Naive thymus-derived CD4-positive, alpha-beta T cell (primary cell): ENCODE results near the gene PHACTR1. TPM values are rescaled to one million over a fixed set of nuclear protein-coding genes. Genes with fewer than 3 reads are reported as not detected.
"Not testable (repeated sequence)": the region's sequence is repeated elsewhere in the genome, so short reads cannot be mapped to it uniquely, and the experiment has no call there.

Experiments
- ATAC-seq: fragments of 150-1000 bp; cut with Tn5 transposase; 2 replicates; pipeline ENCODE4 v1.10.0; 2021; ENCODE audit warnings: mild to moderate bottlenecking, moderate library complexity
- CTCF ChIA-PET: fragments of 350-600 bp; sonication (Branson Sonifier 250); formaldehyde crosslinking; loops from one replicate; lab custom pipeline; 2021; ENCODE audit warnings: antibody characterized with exemption; lab: Charles Lee
- POLR2A ChIA-PET: fragments of 350-600 bp; sonication (Branson Sonifier 250); formaldehyde crosslinking; loops from one replicate; lab custom pipeline; 2021; ENCODE audit warnings: antibody characterized with exemption, inconsistent platforms; lab: Charles Lee
- DNase-seq, 9 donors: peaks; one replicate each; pipeline versions ENCODE4 v3.0.0 to v3.0.0-alpha.2; 2020 to 2022; ENCODE audit warnings: mixed read lengths in 1 of 9
- H3K27ac ChIP-seq: one replicate; pipeline ENCODE4 v1.7.0; 2013; ENCODE audit warnings: mild to moderate bottlenecking, low read depth, low read length, moderate library complexity
- H3K27me3 ChIP-seq, 2 donors: one replicate each; pipeline ENCODE4 v1.7.0; 2013; ENCODE audit warnings: low read length in 2 of 2, mild to moderate bottlenecking in 2 of 2, moderate library complexity in 2 of 2; ENCODE audit not compliant: control insufficient read depth in 2 of 2, insufficient read depth in 2 of 2
- H3K36me3 ChIP-seq, 3 experiments: 1 replicate in 2 of 3; 2 replicates in 1 of 3; pipeline ENCODE4 v1.7.0; 2013; ENCODE audit warnings: low read length in 3 of 3, mild to moderate bottlenecking in 3 of 3, moderate library complexity in 1 of 3; ENCODE audit not compliant: insufficient read depth in 3 of 3, control insufficient read depth in 2 of 3
- H3K4me1 ChIP-seq, 2 donors: one replicate each; pipeline ENCODE4 v1.7.0; 2013; ENCODE audit warnings: low read length in 2 of 2, mild to moderate bottlenecking in 2 of 2, moderate library complexity in 1 of 2; ENCODE audit not compliant: control insufficient read depth in 2 of 2, insufficient read depth in 2 of 2
- H3K4me3 ChIP-seq: 2 replicates; pipeline ENCODE4 v1.7.0; 2013; ENCODE audit warnings: mild to moderate bottlenecking, low read length
- H3K9me3 ChIP-seq, 3 experiments: 1 replicate in 2 of 3; 2 replicates in 1 of 3; pipeline ENCODE4 v1.7.0; 2013; ENCODE audit warnings: low read length in 3 of 3; ENCODE audit not compliant: control insufficient read depth in 2 of 3
- H3K27ac Mint-ChIP-seq, 9 donors: one replicate each; pipeline ENCODE4 v1.8.0; 2020 to 2022; ENCODE audit warnings: mixed read lengths in 9 of 9, mild to moderate bottlenecking in 8 of 9, moderate library complexity in 5 of 9, inconsistent platforms in 2 of 9
- H3K27me3 Mint-ChIP-seq, 5 donors: one replicate each; pipeline ENCODE4 v1.8.0; 2021 to 2022; ENCODE audit warnings: mixed read lengths in 5 of 5, mild to moderate bottlenecking in 1 of 5
- H3K36me3 Mint-ChIP-seq, 5 donors: one replicate each; pipeline ENCODE4 v1.8.0; 2020 to 2022; ENCODE audit warnings: mixed read lengths in 5 of 5, mild to moderate bottlenecking in 3 of 5, inconsistent platforms in 1 of 5
- H3K4me1 Mint-ChIP-seq, 7 donors: one replicate each; pipeline ENCODE4 v1.8.0; 2020 to 2022; ENCODE audit warnings: mixed read lengths in 7 of 7, mild to moderate bottlenecking in 3 of 7, inconsistent platforms in 1 of 7
- H3K4me3 Mint-ChIP-seq, 10 donors: one replicate each; pipeline ENCODE4 v1.8.0; 2020 to 2022; ENCODE audit warnings: mild to moderate bottlenecking in 10 of 10, mixed read lengths in 10 of 10, moderate library complexity in 6 of 10, inconsistent platforms in 2 of 10
- H3K9me3 Mint-ChIP-seq, 11 donors: one replicate each; pipeline ENCODE4 v1.8.0; 2020 to 2022; ENCODE audit warnings: mixed read lengths in 11 of 11, mild to moderate bottlenecking in 4 of 11, inconsistent platforms in 1 of 11, moderate library complexity in 1 of 11
- intact Hi-C, 2 donors: fragments of 100-400 bp; cut with micrococcal nuclease; formaldehyde crosslinking; loops; one replicate each; pipeline ENCODE4 v1.15.1; 2023
- polyA plus RNA-seq, 2 donors: library from polyadenylated mRNA; unstranded; fragments of 300-500 nt; fragmentation: Illumina TruSeq; gene quantifications; one replicate each; pipeline ENCODE4 v1.2.3, GENCODE V29; 2021
- total RNA-seq, 6 experiments: library from RNA in 5 of 6; stranded (reverse) in 5 of 6; gene quantifications; 1 replicate in 5 of 6; 2 replicates in 1 of 6; pipeline ENCODE4 v1.2.3 and lab custom pipeline; 2021 to 2026

PHACTR1 gene
- total and polyA plus RNA-seq, 7 experiments from 2014 or later, result 0.18 to 43.1 (median 0.62) TPM

DNA sequence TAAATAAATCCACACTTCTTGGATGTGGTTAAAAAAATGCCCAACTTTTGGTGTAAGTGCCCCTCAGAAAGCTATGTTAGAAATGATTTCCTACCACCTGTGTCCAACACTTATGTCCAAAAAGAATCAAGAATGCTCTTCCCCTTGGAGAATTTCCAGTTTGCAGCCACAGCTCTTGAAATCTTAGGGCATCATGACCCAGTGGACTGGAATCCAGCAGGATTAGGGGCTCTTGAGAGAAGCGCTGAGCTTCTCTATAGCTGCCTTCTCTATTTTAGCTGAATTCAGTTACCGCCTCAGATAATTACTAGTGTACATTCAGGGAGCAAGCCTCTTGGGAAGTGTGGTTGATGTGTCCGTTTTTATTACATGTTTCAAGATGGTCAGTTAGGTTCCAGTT lies 2.5 kb downstream of the PHACTR1 start:
- peaks cover 0 to 27% (median 5%) of the 10 kb centered on the region in 5 donors for H3K27me3 Mint-ChIP-seq
- ChIA-PET CTCF (no interaction called here), POLR2A (no interaction called here)
- no peak for ATAC-seq
- H3K36me3 Mint-ChIP-seq, result peaks cover 0 to 3% (median 0%) of the 10 kb centered on the region in 5 donors
- H3K9me3 Mint-ChIP-seq, result peaks cover 0 to 6% (median 0%) of the 10 kb centered on the region in 11 donors
- intact Hi-C loops, result no loop called here
- H3K27ac Mint-ChIP-seq, result no peak overlapping the region
- no peaks in the 10 kb centered on the region for H3K36me3 ChIP-seq
- H3K4me1 ChIP-seq, result no peaks in the 10 kb centered on the region
- H3K4me3 ChIP-seq, result no peak overlapping the region
- no peak overlapping the region for H3K4me3 Mint-ChIP-seq
- H3K9me3 ChIP-seq, result no peaks in the 10 kb centered on the region
- H3K27me3 ChIP-seq, result no peaks in the 10 kb centered on the region
- DNase-seq, result no peak
- H3K4me1 Mint-ChIP-seq, result no peaks in the 10 kb centered on the region
- no peak overlapping the region for H3K27ac ChIP-seq

DNA sequence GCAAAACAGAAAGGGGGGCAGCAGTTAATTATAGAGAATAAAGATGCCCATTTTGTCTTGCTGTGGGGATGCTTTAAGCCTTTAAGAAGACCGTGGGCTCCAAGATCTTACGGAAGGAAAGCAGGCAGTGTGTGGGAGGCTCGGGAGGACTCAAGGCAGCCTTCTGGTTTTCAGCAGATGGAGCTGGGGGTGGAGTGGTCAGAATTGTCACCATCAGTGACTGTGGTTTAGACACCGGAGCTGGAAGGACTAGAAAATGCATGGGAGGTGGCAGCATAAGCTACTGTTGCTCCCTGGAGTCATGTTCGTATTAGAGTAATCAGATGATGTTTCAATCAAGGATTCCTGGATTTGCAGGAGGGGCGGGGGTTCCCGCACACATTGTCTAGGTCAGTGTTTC lies 3.7 kb downstream of the PHACTR1 start:
- Mint-ChIP-seq H3K4me1 (no peaks in the 10 kb centered on the region), H3K27ac (no peak overlapping the region), H3K27me3 (peaks cover 0 to 27% (median 3%) of the 10 kb centered on the region in 5 donors), H3K9me3 (peaks cover 0 to 5% (median 0%) of the 10 kb centered on the region in 11 donors), H3K36me3 (peaks cover 0 to 3% (median 0%) of the 10 kb centered on the region in 5 donors), H3K4me3 (no peak overlapping the region)
- Histone ChIP-seq H3K36me3 (no peaks in the 10 kb centered on the region), H3K4me3 (no peak overlapping the region), H3K4me1 (no peaks in the 10 kb centered on the region), H3K27ac (no peak overlapping the region), H3K9me3 (no peaks in the 10 kb centered on the region), H3K27me3 (no peaks in the 10 kb centered on the region)
- DNase-seq, result no peak
- ChIA-PET CTCF (no interaction called here), POLR2A (no interaction called here)
- ATAC-seq, result no peak
- intact Hi-C loops, result no loop called here

DNA sequence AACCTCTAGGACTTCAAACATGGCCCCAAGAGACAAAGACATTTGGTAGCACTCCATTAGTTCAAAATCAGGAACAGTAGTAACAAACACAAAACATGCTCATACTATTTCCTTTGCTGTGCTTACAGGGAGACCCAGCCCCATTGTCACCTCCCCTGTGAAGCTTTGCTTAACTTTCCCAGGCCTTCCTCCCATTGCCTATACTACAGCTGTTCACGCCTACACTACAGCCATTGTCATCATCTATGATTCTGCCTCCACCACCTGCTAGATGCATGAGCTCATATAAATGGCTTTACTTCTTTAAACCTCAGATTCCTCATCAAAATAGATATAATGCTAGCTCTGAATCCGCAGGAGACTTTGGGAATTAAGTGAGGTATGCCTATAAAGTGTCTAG lies 8.7 kb downstream of the PHACTR1 start:
- Mint-ChIP-seq H3K36me3 (peaks cover 0 to 3% (median 0%) of the 10 kb centered on the region in 5 donors), H3K27ac (no peak overlapping the region), H3K9me3 (peaks cover 0 to 3% (median 0%) of the 10 kb centered on the region in 11 donors), H3K4me3 (no peak overlapping the region), H3K4me1 (no peaks in the 10 kb centered on the region), H3K27me3 (peaks cover 0 to 31% (median 12%) of the 10 kb centered on the region in 5 donors)
- intact Hi-C loops, result no loop called here
- H3K27ac ChIP-seq, result no peak overlapping the region
- no peak overlapping the region for H3K4me3 ChIP-seq
- H3K36me3 ChIP-seq, result no peaks in the 10 kb centered on the region
- ChIA-PET POLR2A (no interaction called here), CTCF (no interaction called here)
- H3K27me3 ChIP-seq, result no peaks in the 10 kb centered on the region
- no peaks in the 10 kb centered on the region for H3K4me1 ChIP-seq
- DNase-seq (no peak), ATAC-seq (no peak)
- H3K9me3 ChIP-seq, result no peaks in the 10 kb centered on the region

DNA sequence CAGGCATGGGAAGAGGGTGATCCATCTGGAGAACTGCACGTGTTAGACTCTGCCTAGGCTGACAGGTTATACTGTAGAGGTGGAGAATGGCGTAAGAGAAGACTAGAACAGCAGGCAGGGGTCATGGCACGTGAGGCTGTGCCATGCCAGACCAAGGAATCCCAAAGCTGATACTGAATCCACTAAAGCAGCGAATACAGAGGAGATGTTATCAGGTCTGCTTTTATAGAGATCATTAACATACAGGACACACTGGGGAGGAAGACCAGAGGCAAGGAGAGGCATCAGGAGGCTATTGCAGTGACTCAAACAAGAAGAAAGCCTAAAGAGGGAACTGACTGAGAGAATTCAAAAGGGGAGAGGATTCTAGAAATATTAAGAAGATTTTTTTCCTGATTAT lies 12.9 kb downstream of the PHACTR1 start:
- no peak overlapping the region for H3K27ac ChIP-seq
- POLR2A ChIA-PET, result no interaction called here
- intact Hi-C loops, result no loop called here
- Mint-ChIP-seq H3K36me3 (no peaks in the 10 kb centered on the region), H3K4me1 (no peaks in the 10 kb centered on the region), H3K27me3 (peaks cover 0 to 34% (median 19%) of the 10 kb centered on the region in 5 donors), H3K4me3 (no peak overlapping the region), H3K9me3 (peaks cover 0 to 3% (median under 1%) of the 10 kb centered on the region in 11 donors), H3K27ac (no peak overlapping the region)
- no peaks in the 10 kb centered on the region for H3K27me3 ChIP-seq
- DNase-seq (no peak), ATAC-seq (no peak)
- H3K4me3 ChIP-seq, result no peak overlapping the region
- no peaks in the 10 kb centered on the region for H3K9me3 ChIP-seq
- no peaks in the 10 kb centered on the region for H3K36me3 ChIP-seq
- CTCF ChIA-PET, result no interaction called here
- H3K4me1 ChIP-seq, result no peaks in the 10 kb centered on the region

DNA sequence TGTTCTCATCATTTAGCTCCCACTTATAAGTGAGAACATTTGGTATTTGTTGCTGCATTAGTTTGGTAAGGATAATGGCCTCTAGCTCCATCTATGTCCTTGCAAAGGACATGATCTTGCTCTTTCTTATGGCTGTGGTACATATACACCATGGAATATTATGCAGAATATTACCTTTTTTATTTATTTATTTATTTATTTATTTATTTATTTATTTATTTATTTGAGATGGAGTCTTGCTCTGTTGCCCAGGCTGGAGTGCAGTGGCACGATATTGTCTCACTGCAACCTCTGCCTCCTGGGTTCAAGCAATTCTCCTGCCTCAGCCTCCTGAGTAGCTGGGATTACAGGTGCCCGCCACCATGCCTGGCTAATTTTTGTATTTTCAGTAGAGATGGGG lies 14.2 kb downstream of the PHACTR1 start:
- H3K9me3 Mint-ChIP-seq, POLR2A ChIA-PET, H3K9me3 ChIP-seq, H3K4me3 Mint-ChIP-seq, H3K4me1 Mint-ChIP-seq, DNase-seq, CTCF ChIA-PET, H3K4me3 ChIP-seq, intact Hi-C loops, ATAC-seq, H3K27me3 ChIP-seq, H3K4me1 ChIP-seq, H3K36me3 ChIP-seq, H3K36me3 Mint-ChIP-seq, H3K27ac ChIP-seq, H3K27ac Mint-ChIP-seq: not testable (repeated sequence)
- H3K27me3 Mint-ChIP-seq, result peaks cover 0 to 34% (median 15%) of the 10 kb centered on the region in 5 donors

DNA sequence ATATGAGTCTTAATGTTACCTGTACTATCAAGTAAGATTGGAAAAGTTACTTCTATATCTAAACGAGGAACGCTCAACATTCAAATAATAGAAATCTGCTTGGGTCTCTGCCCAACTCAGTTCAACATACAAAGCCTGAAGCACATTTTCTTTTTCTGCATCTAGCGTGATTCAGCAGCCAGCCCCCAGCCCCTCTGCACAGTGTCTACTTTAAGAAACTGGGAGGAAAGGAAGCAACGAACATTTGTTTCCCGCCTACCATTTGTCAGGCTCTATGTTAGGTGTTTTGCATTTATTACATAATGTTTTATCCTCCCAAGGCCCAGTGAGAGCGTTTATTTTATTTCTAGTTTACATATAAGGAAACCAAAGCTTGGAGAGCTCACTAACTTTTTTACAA lies 17.3 kb downstream of the PHACTR1 start:
- POLR2A ChIA-PET, result no interaction called here
- CTCF ChIA-PET, result no interaction called here

DNA sequence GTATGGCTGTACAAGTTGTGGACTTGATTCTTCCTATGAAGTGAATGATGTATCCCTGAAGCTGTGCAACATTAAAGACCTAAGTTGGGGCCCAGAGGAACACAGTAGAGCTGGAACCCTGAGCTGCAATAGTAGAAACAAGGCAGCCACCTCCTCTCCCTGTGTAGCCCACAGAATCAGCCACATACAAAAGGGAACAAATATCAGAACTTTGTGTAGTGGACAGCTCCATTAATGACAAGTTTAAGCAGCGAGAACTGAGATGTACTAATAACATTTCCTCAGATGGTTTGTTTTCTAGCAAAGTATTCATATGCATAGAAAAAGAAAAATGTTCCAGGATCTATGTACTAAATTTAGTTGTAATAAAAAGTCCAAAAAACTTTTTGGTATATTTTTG lies 19.2 kb downstream of the PHACTR1 start:
- Histone ChIP-seq H3K27ac (no peak overlapping the region), H3K4me3 (no peak overlapping the region), H3K27me3 (no peaks in the 10 kb centered on the region), H3K4me1 (no peaks in the 10 kb centered on the region), H3K9me3 (no peaks in the 10 kb centered on the region), H3K36me3 (no peaks in the 10 kb centered on the region)
- Mint-ChIP-seq H3K4me3 (no peak overlapping the region), H3K4me1 (no peaks in the 10 kb centered on the region), H3K36me3 (no peaks in the 10 kb centered on the region), H3K27me3 (peaks cover 0 to 11% (median 7%) of the 10 kb centered on the region in 5 donors), H3K9me3 (peaks cover 0 to 7% (median 1%) of the 10 kb centered on the region in 11 donors), H3K27ac (no peak overlapping the region)
- DNase-seq (no peak), ATAC-seq (no peak)
- intact Hi-C loops, result no loop called here
- ChIA-PET POLR2A (no interaction called here), CTCF (no interaction called here)

More for the DNA sequence above, 17.3 kb downstream of the PHACTR1 start:
- Histone ChIP-seq H3K27me3 (no peaks in the 10 kb centered on the region), H3K4me1 (no peaks in the 10 kb centered on the region), H3K36me3 (no peaks in the 10 kb centered on the region), H3K4me3 (no peak overlapping the region), H3K9me3 (no peaks in the 10 kb centered on the region), H3K27ac (no peak overlapping the region)
- ATAC-seq (no peak), DNase-seq (no peak)
- H3K4me1 Mint-ChIP-seq, result no peaks in the 10 kb centered on the region
- H3K27me3 Mint-ChIP-seq, result peaks cover 0 to 17% (median 7%) of the 10 kb centered on the region in 5 donors
- intact Hi-C loops, result no loop called here
- no peak overlapping the region for H3K4me3 Mint-ChIP-seq
- H3K27ac Mint-ChIP-seq, result no peak overlapping the region
- peaks cover 0 to 7% (median 1%) of the 10 kb centered on the region in 11 donors for H3K9me3 Mint-ChIP-seq
- no peaks in the 10 kb centered on the region for H3K36me3 Mint-ChIP-seq
